HCT116 (cell line): ENCODE results near the gene MAPK7. TPM values are rescaled to one million over a fixed set of nuclear protein-coding genes. Genes with fewer than 3 reads are reported as not detected.

Experiments
- ATAC-seq: fragments of 200-7000 bp; cut with Tn5 transposase; 2 replicates; pipeline ENCODE4 v1.9.1; 2020; ENCODE audit warnings: mild to moderate bottlenecking, moderate library complexity
- BruUV-seq: library from RNA; stranded (reverse); fragments of 400-500 nt; replicated peaks from 2 replicates; lab custom pipeline; 2021; lab: Mats Ljungman, UMichigan
- CTCF ChIA-PET: fragments of 300-600 bp; sonication (Branson Sonifier 250); formaldehyde crosslinking; loops from one replicate; lab custom pipeline; 2021; ENCODE audit warnings: antibody characterized with exemption; lab: Charles Lee
- POLR2A ChIA-PET: fragments of 300-600, 350-600 bp; sonication (Branson Sonifier 250); formaldehyde crosslinking; loops from one replicate; lab custom pipeline; 2021; ENCODE audit warnings: antibody characterized with exemption; lab: Charles Lee
- RAD21 ChIA-PET, 2 experiments: fragments of 300-600 bp; sonication (Branson Sonifier 250); formaldehyde crosslinking; loops; one replicate each; lab custom pipeline; 2023; ENCODE audit warnings: low total read pairs in 2 of 2; ENCODE audit not compliant: uncharacterized antibody in 2 of 2, unreplicated experiment in 2 of 2, low non-redundant PET in 1 of 2; lab: Charles Lee
- DNase-seq: peaks from one replicate; pipeline ENCODE4 v3.0.0-alpha.2; 2010; ENCODE audit warnings: low read depth, low spot score
- H2AFZ ChIP-seq: fragments of 200-600 bp; shearing (Covaris generic), sonication (generic); 2 replicates; pipeline ENCODE4 v1.6.1; 2017; ENCODE audit warnings: low read depth, mixed run types, mixed read lengths, antibody characterized with exemption, low read length; ENCODE audit not compliant: poor library complexity, severe bottlenecking
- H3K27ac ChIP-seq: 2 replicates; pipeline ENCODE4 v1.5.1; 2012; ENCODE audit warnings: low read depth, low read length
- H3K27me3 ChIP-seq: fragments of 200-600 bp; sonication (generic); 2 replicates; pipeline ENCODE4 v1.6.1; 2016; ENCODE audit warnings: mixed run types, low read length, mixed read lengths; ENCODE audit not compliant: insufficient read depth
- H3K36me3 ChIP-seq, 2 experiments: fragments of 200-500 bp in 1 of 2; fragments of 200-600 bp in 1 of 2; sonication (Bioruptor generic) in 1 of 2; sonication (generic) in 1 of 2; 2 replicates each; pipeline versions ENCODE4 v1.5.1 to v1.6.1; 2014 to 2016; ENCODE audit warnings: low read length in 2 of 2, inconsistent platforms in 1 of 2, mixed read lengths in 1 of 2, mixed run types in 1 of 2; ENCODE audit not compliant: insufficient read depth in 2 of 2, control insufficient read depth in 1 of 2
- H3K4me1 ChIP-seq, 2 experiments: fragments of 200-600 bp in 1 of 2; sonication (generic) in 1 of 2; 2 replicates each; pipeline versions ENCODE4 v1.5.1 to v1.6.1; 2012 to 2017; ENCODE audit warnings: low read length in 2 of 2, inconsistent platforms in 1 of 2, mild to moderate bottlenecking in 1 of 2, mixed read lengths in 1 of 2, mixed run types in 1 of 2, moderate library complexity in 1 of 2; ENCODE audit not compliant: insufficient read depth in 2 of 2, control insufficient read depth in 1 of 2
- H3K4me2 ChIP-seq: fragments of 200-600 bp; sonication (generic); 2 replicates; pipeline ENCODE4 v1.6.1; 2017; ENCODE audit warnings: mixed run types, low read length, mixed read lengths
- H3K4me3 ChIP-seq, 2 experiments: fragments of 200-600 bp in 1 of 2; sonication (generic) in 1 of 2; replicated peaks in 1 of 2; 2 replicates each; pipeline ENCODE4 v1.5.1; 2011 to 2016; ENCODE audit warnings: low read length in 2 of 2, control low read depth in 1 of 2, low read depth in 1 of 2, mild to moderate bottlenecking in 1 of 2, mixed read lengths in 1 of 2, mixed run types in 1 of 2
- H3K79me2 ChIP-seq: fragments of 200-600 bp; sonication (generic); 2 replicates; pipeline ENCODE4 v1.6.1; 2017; ENCODE audit warnings: mild to moderate bottlenecking, mixed run types, low read length, moderate library complexity, mixed read lengths; ENCODE audit not compliant: insufficient read depth
- H3K9ac ChIP-seq: fragments of 200-600 bp; sonication (generic); 2 replicates; pipeline ENCODE4 v1.6.1; 2016; ENCODE audit warnings: low read length, mixed read lengths
- H3K9me2 ChIP-seq: fragments of 200-600 bp; sonication (generic), shearing (Covaris generic); 2 replicates; pipeline ENCODE4 v1.6.1; 2017; ENCODE audit warnings: mixed run types, mild to moderate bottlenecking, moderate library complexity; ENCODE audit not compliant: insufficient read depth
- H3K9me3 ChIP-seq, 2 experiments: fragments of 200-500 bp in 1 of 2; fragments of 200-600 bp in 1 of 2; sonication (Bioruptor generic) in 1 of 2; sonication (generic) in 1 of 2; 2 replicates each; pipeline ENCODE4 v1.6.1; 2014 to 2017; ENCODE audit warnings: low read length in 2 of 2, mixed read lengths in 2 of 2, inconsistent platforms in 1 of 2, low read depth in 1 of 2, mild to moderate bottlenecking in 1 of 2, mixed run types in 1 of 2, moderate library complexity in 1 of 2; ENCODE audit not compliant: control insufficient read depth in 1 of 2, insufficient read depth in 1 of 2
- H4K20me1 ChIP-seq: fragments of 200-600 bp; sonication (generic), shearing (Covaris generic); 2 replicates; pipeline ENCODE4 v1.6.1; 2017; ENCODE audit warnings: mixed run types, mild to moderate bottlenecking, moderate library complexity; ENCODE audit not compliant: insufficient read depth
- CEBPB ChIP-seq: IDR thresholded peaks from 2 replicates; pipeline ENCODE4 v1.6.1; 2012; ENCODE audit warnings: low read depth
- EGR1 ChIP-seq: IDR thresholded peaks from 2 replicates; pipeline ENCODE4 v1.6.1; 2012; ENCODE audit warnings: low read depth
- ELF1 ChIP-seq: IDR thresholded peaks from 2 replicates; pipeline ENCODE4 v1.6.1; 2012; ENCODE audit warnings: low read depth, borderline replicate concordance
- EZH2 ChIP-seq: fragments of 200-600 bp; sonication (generic); IDR thresholded peaks from 2 replicates; pipeline ENCODE4 v1.6.1; 2017; ENCODE audit warnings: antibody characterized with exemption, mixed run types
- FOSL1 ChIP-seq: IDR thresholded peaks from 2 replicates; pipeline ENCODE4 v1.6.1; 2012; ENCODE audit warnings: low read depth
- JUND ChIP-seq: IDR thresholded peaks from 2 replicates; pipeline ENCODE4 v1.6.1; 2012
- POLR2AphosphoS5 ChIP-seq: IDR thresholded peaks from 2 replicates; pipeline ENCODE4 v1.6.1; 2011; ENCODE audit warnings: mild to moderate bottlenecking, low read depth, low read length, moderate library complexity
- SP1 ChIP-seq: IDR thresholded peaks from 2 replicates; pipeline ENCODE4 v1.6.1; 2012; ENCODE audit warnings: low read depth
- TCF7L2 ChIP-seq: IDR thresholded peaks from 2 replicates; pipeline ENCODE4 v1.7.0; 2011; ENCODE audit warnings: borderline replicate concordance, inconsistent platforms; ENCODE audit not compliant: insufficient read depth, insufficient read length; ENCODE audit errors: extremely low read depth
- YY1 ChIP-seq: IDR thresholded peaks from 2 replicates; pipeline ENCODE4 v1.6.1; 2011; ENCODE audit warnings: low read length, low read depth, moderate library complexity, mild to moderate bottlenecking; ENCODE audit not compliant: insufficient replicate concordance; ENCODE audit errors: extremely low read depth
- intact Hi-C: fragments of 100-400 bp; cut with micrococcal nuclease; formaldehyde crosslinking; loops from 2 replicates; pipeline ENCODE4 v1.10.0; 2022
- total RNA-seq: library from RNA; stranded (reverse); gene quantifications from one replicate; pipeline ENCODE4 v1.2.1, GENCODE V29; 2021; ENCODE audit not compliant: unreplicated experiment
- TF ChIP-seq, protein P1 (sequence below), 3 experiments: fragments of 200-600 bp in 1 of 3; sonication (generic) in 1 of 3; IDR thresholded peaks in 2 of 3; conservative IDR thresholded peaks in 1 of 3; 2 replicates each; pipeline ENCODE4 v1.5.1; 2012 to 2017; ENCODE audit warnings: low read depth in 2 of 3, low read length in 2 of 3, antibody characterized with exemption in 1 of 3, borderline replicate concordance in 1 of 3, control low read depth in 1 of 3, mild to moderate bottlenecking in 1 of 3, mixed read lengths in 1 of 3, mixed run types in 1 of 3, moderate library complexity in 1 of 3; ENCODE audit not compliant: insufficient read depth in 1 of 3

Gene MAPK7
- total RNA-seq, 1 experiment from 2014 or later, result 15.3 TPM

DNA sequence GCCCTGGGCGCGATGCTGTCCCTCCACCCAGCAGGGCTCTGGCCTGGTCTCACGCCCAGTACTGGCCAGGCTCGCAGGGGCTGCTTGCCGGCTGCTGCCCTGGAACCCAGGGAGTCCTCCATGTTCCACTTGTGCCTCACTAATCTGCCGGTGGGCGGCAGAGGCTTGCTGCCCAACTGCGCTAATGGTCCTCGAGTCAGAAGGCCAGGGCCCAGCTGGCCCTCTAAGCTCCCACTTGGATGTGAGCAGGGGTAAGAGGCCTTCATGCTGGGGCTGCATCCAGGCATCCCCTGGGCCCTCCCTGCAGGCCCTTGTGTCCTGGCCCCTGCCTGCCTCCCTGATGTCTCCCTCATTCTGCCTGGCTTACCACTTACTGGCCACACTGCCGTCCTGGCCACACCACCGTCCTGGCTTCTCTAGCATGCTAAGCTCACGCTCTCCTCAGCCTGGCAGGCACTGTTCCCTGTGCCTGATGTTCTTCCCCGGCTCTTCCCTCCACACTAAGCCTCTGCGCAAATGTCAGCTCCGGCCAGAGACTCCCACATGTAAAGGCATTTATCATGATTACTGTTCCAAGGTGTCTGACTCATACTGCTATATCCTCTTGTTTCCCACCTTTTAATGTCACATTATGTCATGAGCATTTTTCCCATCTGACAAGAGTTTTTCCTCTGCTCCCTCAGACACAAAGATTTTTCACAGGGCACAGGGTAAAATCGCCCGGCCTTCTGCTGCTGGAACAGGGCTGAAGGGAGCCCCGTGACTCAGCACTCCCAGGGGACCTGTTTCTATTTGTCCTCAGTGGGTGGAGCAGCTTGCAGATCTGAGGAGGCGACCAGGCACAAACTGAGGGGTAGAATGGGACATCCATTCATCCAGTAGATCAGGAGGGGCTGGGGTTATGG is 31.7 kb upstream of the MAPK7 start (continued):
- TF ChIP-seq EZH2 (no peak), CEBPB (no peak), SP1 (no peak; the same call in 1 of the 2 replicates), POLR2AphosphoS5 (no peak), FOSL1 (peak; percentile 59), ELF1 (no peak)

DNA sequence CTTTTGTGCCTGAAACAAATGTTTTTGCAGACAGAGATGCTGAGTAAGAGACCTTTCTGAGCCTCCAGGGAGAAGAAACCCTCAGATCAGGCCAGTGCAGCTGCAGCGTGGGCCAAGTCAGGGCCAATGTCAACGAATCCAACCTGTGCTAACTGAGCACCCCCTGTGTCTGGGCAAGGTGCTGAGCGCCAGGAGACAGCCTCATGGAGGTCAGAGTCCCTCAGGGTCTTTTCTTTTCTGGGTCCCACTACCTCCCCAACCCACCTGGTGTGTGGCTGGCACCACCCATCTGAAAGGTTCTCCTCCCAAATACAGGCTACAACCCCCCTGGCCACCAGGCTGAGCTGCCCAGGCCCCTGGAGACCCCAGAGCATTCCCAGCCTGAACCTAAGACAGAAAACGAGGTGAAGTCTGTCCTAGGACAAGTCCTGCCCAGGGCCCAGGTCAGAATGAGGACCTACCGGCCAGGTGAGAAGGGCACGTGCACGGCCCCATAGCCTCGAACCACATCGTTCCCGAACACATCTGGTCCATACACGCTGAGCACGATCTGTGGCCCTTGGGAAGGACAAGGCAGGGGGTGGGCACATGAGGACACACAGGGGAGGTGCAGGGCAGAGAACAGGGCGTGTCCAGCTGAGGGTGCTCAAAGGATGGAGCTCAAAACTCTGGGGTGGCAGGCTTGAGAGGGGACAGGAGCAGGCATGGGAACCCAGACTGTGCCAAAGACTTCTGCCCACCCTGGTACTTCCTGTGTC is 30.8 kb upstream of the MAPK7 start:
- no TSS peak for BruUV-seq
- ChIA-PET POLR2A (no interaction called here), CTCF (interaction anchor here (1.1 kb wide), 1 partner anchor 9 kb away, joined by 3 read pairs; no protein-coding TSS in a partner anchor)
- Histone ChIP-seq H3K4me2 (peak overlapping the region; percentile 65), H3K9ac (peak overlapping the region; percentile 35), H3K4me1 (peaks cover 26 to 36% of the 10 kb centered on the region in 2 experiments), H3K27ac (peak overlapping the region; percentile 70), H3K9me2 (no peaks in the 10 kb centered on the region), H3K4me3 (peak overlapping the region in 1 of 2 experiments; percentile 2; a peak in 1 of 4 replicates), H3K36me3 (0 out of 4 replicates have a peak, but pooled peaks cover 0 to 3% of the 10 kb centered on the region in 2 experiments), H4K20me1 (no peaks in the 10 kb centered on the region), H2AFZ (no peak overlapping the region), H3K79me2 (no peaks in the 10 kb centered on the region)
- intact Hi-C loops, result no loop called here
- TF ChIP-seq TCF7L2, result no peak
- TF ChIP-seq FOSL1, result no peak
- TF ChIP-seq ELF1, result no peak
- TF ChIP-seq, protein P1, sequence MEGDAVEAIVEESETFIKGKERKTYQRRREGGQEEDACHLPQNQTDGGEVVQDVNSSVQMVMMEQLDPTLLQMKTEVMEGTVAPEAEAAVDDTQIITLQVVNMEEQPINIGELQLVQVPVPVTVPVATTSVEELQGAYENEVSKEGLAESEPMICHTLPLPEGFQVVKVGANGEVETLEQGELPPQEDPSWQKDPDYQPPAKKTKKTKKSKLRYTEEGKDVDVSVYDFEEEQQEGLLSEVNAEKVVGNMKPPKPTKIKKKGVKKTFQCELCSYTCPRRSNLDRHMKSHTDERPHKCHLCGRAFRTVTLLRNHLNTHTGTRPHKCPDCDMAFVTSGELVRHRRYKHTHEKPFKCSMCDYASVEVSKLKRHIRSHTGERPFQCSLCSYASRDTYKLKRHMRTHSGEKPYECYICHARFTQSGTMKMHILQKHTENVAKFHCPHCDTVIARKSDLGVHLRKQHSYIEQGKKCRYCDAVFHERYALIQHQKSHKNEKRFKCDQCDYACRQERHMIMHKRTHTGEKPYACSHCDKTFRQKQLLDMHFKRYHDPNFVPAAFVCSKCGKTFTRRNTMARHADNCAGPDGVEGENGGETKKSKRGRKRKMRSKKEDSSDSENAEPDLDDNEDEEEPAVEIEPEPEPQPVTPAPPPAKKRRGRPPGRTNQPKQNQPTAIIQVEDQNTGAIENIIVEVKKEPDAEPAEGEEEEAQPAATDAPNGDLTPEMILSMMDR (IDR thresholded peaks at IDR 0.05 in 2 of 3, conservative IDR thresholded peaks at IDR 0.05 in 1 of 3; ENCODE audit: borderline replicate concordance in 1 of 3, insufficient read depth in 1 of 3, low read depth in 2 of 3, low read length in 2 of 3), result no peak
- no peak for TF ChIP-seq EGR1
- no peak for TF ChIP-seq YY1
- no peak for TF ChIP-seq JUND
- TF ChIP-seq, all 23 proteins: peak for 0
- no peak for DNase-seq
- H3K27me3 ChIP-seq, result no peaks in the 10 kb centered on the region
- RAD21 ChIA-PET, result no interaction called here
- H3K9me3 ChIP-seq, result no peaks in the 10 kb centered on the region
- ATAC-seq, result peak; percentile 42
